HepG2 (cell line): ENCODE measurements around the gene CCL18. TPM values are rescaled to one million over a fixed set of nuclear protein-coding genes. Genes with fewer than 3 reads are reported as not detected.
"Not testable (repeated sequence)": the region's sequence is repeated elsewhere in the genome, so short reads cannot be mapped to it uniquely, and the experiment has no call there.

Experiments
- ATAC-seq: fragments of 200-7000 bp; cut with Tn5 transposase; 3 replicates; pipeline ENCODE4 v1.9.1; 2020; ENCODE audit warnings: mild to moderate bottlenecking, moderate library complexity
- BruUV-seq: library from RNA; stranded (reverse); fragments of 400-500 nt; replicated peaks from 2 replicates; lab custom pipeline; 2021; lab: Mats Ljungman, UMichigan
- CTCF ChIA-PET: fragments of 300-600 bp; formaldehyde crosslinking; extraction: SDS; loops from one replicate; lab custom pipeline; 2021; ENCODE audit warnings: low total read pairs, inconsistent platforms, low intra/inter-chr PET ratio; lab: Yijun Ruan, JAX
- POLR2A ChIA-PET: fragments of 350-600 bp; sonication (Branson Sonifier 250); formaldehyde crosslinking; loops from one replicate; lab custom pipeline; 2020; ENCODE audit warnings: antibody characterized with exemption, inconsistent platforms; lab: Yijun Ruan, JAX
- DNase-seq: peaks from one replicate; pipeline ENCODE4 v3.0.0-alpha.2; 2015; ENCODE audit warnings: low spot score
- FAIRE-seq: peaks from 3 replicates; lab custom pipeline; 2011; peaks lifted over from hg19 to GRCh38; lab: Jason Lieb, UNC
- H2AFZ ChIP-seq: one replicate; pipeline ENCODE4 v1.6.1; 2011; ENCODE audit warnings: low read length, inconsistent platforms
- H3K27ac ChIP-seq: fragments of 300-600 bp; 3 replicates; pipeline ENCODE4 v1.8.0; 2011; ENCODE audit warnings: mixed run types, mild to moderate bottlenecking, mixed read lengths, low read length, inconsistent platforms; ENCODE audit not compliant: insufficient read depth; ENCODE audit errors: extremely low read length
- H3K27me3 ChIP-seq, 2 experiments: fragments of 200-600 bp in 1 of 2; 2 replicates in 1 of 2; 3 replicates in 1 of 2; pipeline versions ENCODE4 v1.6.0 to v1.8.0; 2011; ENCODE audit warnings: low read length in 2 of 2, mild to moderate bottlenecking in 2 of 2, moderate library complexity in 2 of 2, inconsistent platforms in 1 of 2; ENCODE audit not compliant: insufficient read depth in 2 of 2, control insufficient read depth in 1 of 2
- H3K36me3 ChIP-seq, 2 experiments: fragments of 200-600 bp in 1 of 2; replicated peaks in 1 of 2; 2 replicates in 1 of 2; 3 replicates in 1 of 2; pipeline versions ENCODE4 v1.5.1 to v1.8.0; 2011; ENCODE audit warnings: low read length in 2 of 2, inconsistent platforms in 1 of 2; ENCODE audit not compliant: insufficient read depth in 2 of 2, control insufficient read depth in 1 of 2
- H3K4me1 ChIP-seq: 2 replicates; pipeline ENCODE4 v1.5.1; 2012; ENCODE audit warnings: low read length, inconsistent platforms; ENCODE audit not compliant: insufficient read depth
- H3K4me2 ChIP-seq: 2 replicates; pipeline ENCODE4 v1.6.0; 2011; ENCODE audit warnings: low read depth, low read length, inconsistent platforms
- H3K4me3 ChIP-seq, 3 experiments: fragments of 200-600 bp in 1 of 3; sonication (generic), shearing (Covaris generic) in 1 of 3; replicated peaks in 1 of 3; 2 replicates each; pipeline ENCODE4 v1.5.1; 2011 to 2016; ENCODE audit warnings: low read length in 3 of 3, inconsistent platforms in 2 of 3, low read depth in 2 of 3, mild to moderate bottlenecking in 2 of 3, control low read depth in 1 of 3, mixed read lengths in 1 of 3; ENCODE audit not compliant: insufficient read depth in 1 of 3
- H3K79me2 ChIP-seq: one replicate; pipeline ENCODE4 v1.6.1; 2011; ENCODE audit warnings: low read length, inconsistent platforms; ENCODE audit not compliant: insufficient read depth
- H3K9ac ChIP-seq: 2 replicates; pipeline ENCODE4 v1.6.0; 2011; ENCODE audit warnings: mild to moderate bottlenecking, low read depth, low read length, inconsistent platforms; ENCODE audit not compliant: insufficient read depth
- H3K9me3 ChIP-seq: 2 replicates; pipeline ENCODE4 v1.5.1; 2012; ENCODE audit warnings: mild to moderate bottlenecking, low read length
- H4K20me1 ChIP-seq: 2 replicates; pipeline ENCODE4 v1.6.0; 2011; ENCODE audit warnings: inconsistent platforms, mild to moderate bottlenecking, low read length, moderate library complexity; ENCODE audit not compliant: insufficient read depth
- GATA4 ChIP-seq: sonication (generic); IDR thresholded peaks from 2 replicates; pipeline ENCODE4 v1.6.1; 2016; ENCODE audit warnings: antibody characterized with exemption, low read depth, borderline replicate concordance
- HOXA5 ChIP-seq: sonication (generic); formaldehyde crosslinking; IDR thresholded peaks from 2 replicates; pipeline ENCODE4 v1.4.0; 2020; ENCODE audit warnings: missing genetic modification reagents
- KAT2B ChIP-seq: fragments of 150-350 bp; IDR thresholded peaks from 2 replicates; pipeline ENCODE4 v1.6.1; 2014; ENCODE audit warnings: low read depth, low read length, borderline replicate concordance
- LCORL ChIP-seq, 2 experiments: fragments of 450-650 bp in 1 of 2; sonication (generic) in 1 of 2; formaldehyde crosslinking in 1 of 2; IDR thresholded peaks; 2 replicates each; pipeline versions ENCODE4 v1.5.0 to v1.6.1; 2017 to 2020; ENCODE audit warnings: antibody characterized with exemption in 1 of 2, missing genetic modification reagents in 1 of 2
- TARDBP ChIP-seq: sonication (generic); formaldehyde crosslinking; IDR thresholded peaks from 2 replicates; pipeline ENCODE4 v1.8.0; 2022; ENCODE audit warnings: mild to moderate bottlenecking, missing genetic modification reagents
- ZFP62 ChIP-seq: sonication (generic); formaldehyde crosslinking; IDR thresholded peaks from 2 replicates; pipeline ENCODE4 v1.4.0; 2020; ENCODE audit warnings: missing genetic modification reagents
- ZNF607 ChIP-seq: sonication (generic); formaldehyde crosslinking; IDR thresholded peaks from 2 replicates; pipeline ENCODE4 v1.5.1; 2020; ENCODE audit warnings: missing genetic modification reagents, mild to moderate bottlenecking, borderline replicate concordance
- ZNF777 ChIP-seq: sonication (generic); formaldehyde crosslinking; IDR thresholded peaks from 2 replicates; pipeline ENCODE4 v1.4.0; 2020; ENCODE audit warnings: missing genetic modification reagents
- WGBS: methylation state at CpG from one replicate; pipeline ENCODE4 v1.1.6; 2017; ENCODE audit warnings: low lambda C conversion rate; 5-methylcytosine and 5-hydroxymethylcytosine counted together
- in situ Hi-C: cut with HindIII; loops from 2 replicates; pipeline ENCODE4 v1.10.0; 2017; ENCODE audit warnings: low pct_unique_long_range_greater_than_20kb; ENCODE audit not compliant: extremely low pct_ligation_motif_present
- intact Hi-C: fragments of 100-400 bp; cut with micrococcal nuclease; formaldehyde crosslinking; loops from one replicate; pipeline ENCODE4 v1.10.0; 2022; ENCODE audit not compliant: unreplicated experiment
- polyA plus RNA-seq, 8 experiments: library from polyadenylated mRNA; depleted of rRNA in 3 of 8; stranded (reverse) in 7 of 8; unstranded in 1 of 8; fragments of >200 nt; fragmentation: Illumina TruSeq in 4 of 8; extraction: Trizol in 4 of 8; gene quantifications; 2 replicates each; pipeline versions ENCODE4 v1.2.1 to v1.2.3, GENCODE V29; 2011 to 2016; ENCODE audit warnings: low read depth in 4 of 8, missing spikeins in 1 of 8, mixed read lengths in 1 of 8; ENCODE audit not compliant: insufficient read depth in 1 of 8
- small RNA-seq, 3 experiments: library from RNA; depleted of rRNA; stranded (forward); fragments of <200 nt; gene quantifications; one replicate each; pipeline ENCODE3, GENCODE V24; 2012; ENCODE audit warnings: low read depth in 2 of 3, low replicate concordance in 1 of 3; ENCODE audit not compliant: insufficient read length in 3 of 3, insufficient read depth in 2 of 3
- total RNA-seq, 5 experiments: library from RNA; depleted of rRNA; stranded (reverse); fragments of >200 nt; fragmentation: Illumina TruSeq; extraction: Trizol; gene quantifications; 2 replicates each; pipeline ENCODE4 v1.2.3, GENCODE V29; 2016; ENCODE audit warnings: low read depth in 1 of 5

Gene CCL18
- total and polyA plus RNA-seq, 2 of the 13 experiments (the other 11 are each of a cell fraction or from before 2014, with no cell fraction given) = not detected

GRCh38 chr17:36120221-36120620 is 56.1 kb downstream of the CCL18 start:
- Histone ChIP-seq H3K4me2 (no peak overlapping the region), H3K4me1 (no peaks in the 10 kb centered on the region), H3K9ac (no peak overlapping the region), H3K79me2 (no peaks in the 10 kb centered on the region), H3K27ac (no peak overlapping the region), H4K20me1 (no peaks in the 10 kb centered on the region), H3K27me3 (no peaks in the 10 kb centered on the region), H3K36me3 (no peaks in the 10 kb centered on the region), H3K4me3 (no peak overlapping the region), H2AFZ (no peak overlapping the region), H3K9me3 (peaks cover 3% of the 10 kb centered on the region; the same call in 1 of the 2 replicates)
- ChIA-PET CTCF (no interaction called here), POLR2A (no interaction called here)
- BruUV-seq = no TSS peak
- intact Hi-C loops (no loop called here), in situ Hi-C loops (no loop called here)
- DNase-seq = no peak
- ATAC-seq = no peak
- 2% methylated on average over 3 of the region's 3 CpGs for WGBS
- FAIRE-seq = no peak
- no peak for TF ChIP-seq ZNF607 (CRISPR knock-in tag)
- no peak for TF ChIP-seq ZNF777 (CRISPR knock-in tag)
- no peak for TF ChIP-seq HOXA5 (CRISPR knock-in tag)
- no peak for TF ChIP-seq TARDBP (CRISPR knock-in tag)
- no peak for TF ChIP-seq LCORL (IDR thresholded peaks at IDR 0.05)
- TF ChIP-seq LCORL (CRISPR knock-in tag; IDR thresholded peaks at IDR 0.05) = no peak
- no peak for TF ChIP-seq GATA4
- no peak for TF ChIP-seq KAT2B
- no peak for TF ChIP-seq ZFP62

- BruUV-seq, H4K20me1 ChIP-seq, H3K4me1 ChIP-seq, H3K79me2 ChIP-seq, intact Hi-C loops, CTCF ChIA-PET, H3K36me3 ChIP-seq, H2AFZ ChIP-seq, ATAC-seq, POLR2A ChIA-PET, H3K4me2 ChIP-seq, in situ Hi-C loops, H3K27ac ChIP-seq, FAIRE-seq, DNase-seq, H3K27me3 ChIP-seq, H3K4me3 ChIP-seq, H3K9ac ChIP-seq: not testable (repeated sequence)
- WGBS = 22% methylated on average over 6 of the region's 6 CpGs
- H3K9me3 ChIP-seq = peaks cover 11% of the 10 kb centered on the region; the same call in 1 of the 2 replicates
Measured at GRCh38 chr17:36121099-36121498, 57.0 kb downstream of the CCL18 start.

Small RNA genes lying within 50 kb of the gene (small RNA-seq; reads per million reads assigned to genes)
- 0 reads per million in 3 experiments for gene RN7SL301P

Other genes with a start within 250 kb of the CCL18 start
- gene HEATR9, start 195.4 kb upstream of the CCL18 start, total RNA-seq (2016; rRNA removed; fragmentation: Illumina TruSeq; extraction: Trizol) = not detected in 2 replicates
- gene HEATR9, start 195.4 kb upstream of the CCL18 start, polyA plus RNA-seq (2011; rRNA removed) = not detected in 2 replicates
- 0.13 TPM in 1 of 2 replicates, not detected in the other for gene CCL5, start 183.9 kb upstream of the CCL18 start, total RNA-seq (2016; rRNA removed; fragmentation: Illumina TruSeq; extraction: Trizol)
- 0.25 and 0.29 TPM in 2 replicates for gene CCL5, start 183.9 kb upstream of the CCL18 start, polyA plus RNA-seq (2011; rRNA removed)
- gene RDM1, start 133.5 kb upstream of the CCL18 start, total RNA-seq (2016; rRNA removed; fragmentation: Illumina TruSeq; extraction: Trizol) = 0.40 TPM in 1 of 2 replicates, not detected in the other
- gene RDM1, start 133.5 kb upstream of the CCL18 start, polyA plus RNA-seq (2011; rRNA removed) = 0.14 and 0.28 TPM in 2 replicates
- not detected in 2 replicates for gene LYZL6, start 120.6 kb upstream of the CCL18 start, total RNA-seq (2016; rRNA removed; fragmentation: Illumina TruSeq; extraction: Trizol)
- not detected in 2 replicates for gene LYZL6, start 120.6 kb upstream of the CCL18 start, polyA plus RNA-seq (2011; rRNA removed)
- 0.51 and 2.0 TPM in 2 replicates for gene CCL16, start 82.8 kb upstream of the CCL18 start, total RNA-seq (2016; rRNA removed; fragmentation: Illumina TruSeq; extraction: Trizol)
- gene CCL16, start 82.8 kb upstream of the CCL18 start, polyA plus RNA-seq (2011; rRNA removed) = 14.7 and 17.7 TPM in 2 replicates
- 1.1 and 1.3 TPM in 2 replicates for gene CCL14, start 77.5 kb upstream of the CCL18 start, total RNA-seq (2016; rRNA removed; fragmentation: Illumina TruSeq; extraction: Trizol)
- gene CCL14, start 77.5 kb upstream of the CCL18 start, polyA plus RNA-seq (2011; rRNA removed) = 0.86 and 1.7 TPM in 2 replicates
- gene CCL15, start 62.7 kb upstream of the CCL18 start, total RNA-seq (2016; rRNA removed; fragmentation: Illumina TruSeq; extraction: Trizol) = 23.2 and 29.2 TPM in 2 replicates
- gene CCL15, start 62.7 kb upstream of the CCL18 start, polyA plus RNA-seq (2011; rRNA removed) = 37.4 and 45.9 TPM in 2 replicates
- gene CCL23, start 46.3 kb upstream of the CCL18 start, total RNA-seq (2016; rRNA removed; fragmentation: Illumina TruSeq; extraction: Trizol) = not detected in 2 replicates
- gene CCL23, start 46.3 kb upstream of the CCL18 start, polyA plus RNA-seq (2011; rRNA removed) = not detected in 2 replicates
- gene CCL3, start 25.9 kb downstream of the CCL18 start, total RNA-seq (2016; rRNA removed; fragmentation: Illumina TruSeq; extraction: Trizol) = not detected in 2 replicates
- not detected in 2 replicates for gene CCL3, start 25.9 kb downstream of the CCL18 start, polyA plus RNA-seq (2011; rRNA removed)
- not detected in 2 replicates for gene CCL4, start 39.6 kb downstream of the CCL18 start, total RNA-seq (2016; rRNA removed; fragmentation: Illumina TruSeq; extraction: Trizol)
- gene CCL4, start 39.6 kb downstream of the CCL18 start, polyA plus RNA-seq (2011; rRNA removed) = not detected in 2 replicates
- gene TBC1D3B, start 112.4 kb downstream of the CCL18 start, total RNA-seq (2016; rRNA removed; fragmentation: Illumina TruSeq; extraction: Trizol) = 1.8 TPM in 1 of 2 replicates, not detected in the other
- gene TBC1D3B, start 112.4 kb downstream of the CCL18 start, polyA plus RNA-seq (2011; rRNA removed) = 1.1 and 2.1 TPM in 2 replicates
- gene CCL3L1, start 132.5 kb downstream of the CCL18 start, total RNA-seq (2016; rRNA removed; fragmentation: Illumina TruSeq; extraction: Trizol) = not detected in 2 replicates
- not detected in 2 replicates for gene CCL3L1, start 132.5 kb downstream of the CCL18 start, polyA plus RNA-seq (2011; rRNA removed)
- not detected in 2 replicates for gene CCL4L2, start 146.8 kb downstream of the CCL18 start, total RNA-seq (2016; rRNA removed; fragmentation: Illumina TruSeq; extraction: Trizol)
- not detected in 2 replicates for gene CCL4L2, start 146.8 kb downstream of the CCL18 start, polyA plus RNA-seq (2011; rRNA removed)
- gene TBC1D3I, start 200.3 kb downstream of the CCL18 start, total RNA-seq (2016; rRNA removed; fragmentation: Illumina TruSeq; extraction: Trizol) = 0.15 TPM in 1 of 2 replicates, not detected in the other
- 0.30 and 0.53 TPM in 2 replicates for gene TBC1D3I, start 200.3 kb downstream of the CCL18 start, polyA plus RNA-seq (2011; rRNA removed)